IMR-90 (cell line): Measurements from ENCODE around the gene SLC25A12.

ENCODE experiments used
- POLR2A ChIP-seq: IDR thresholded peaks from 2 replicates; pipeline ENCODE4 v1.6.1; 2012; ENCODE audit warnings: mild to moderate bottlenecking, low read depth, low read length
- USF2 ChIP-seq: fragments of 150-350 bp; IDR thresholded peaks from 2 replicates; pipeline ENCODE4 v1.6.1; 2017; ENCODE audit warnings: mild to moderate bottlenecking, antibody characterized with exemption, low read length, low read depth
- TF ChIP-seq, protein P1 (sequence below): conservative IDR thresholded peaks from 2 replicates; pipeline ENCODE4 v1.5.1; 2012; ENCODE audit warnings: mild to moderate bottlenecking, low read depth, low read length, improper control_type of control experiment

- TF ChIP-seq, protein P1, sequence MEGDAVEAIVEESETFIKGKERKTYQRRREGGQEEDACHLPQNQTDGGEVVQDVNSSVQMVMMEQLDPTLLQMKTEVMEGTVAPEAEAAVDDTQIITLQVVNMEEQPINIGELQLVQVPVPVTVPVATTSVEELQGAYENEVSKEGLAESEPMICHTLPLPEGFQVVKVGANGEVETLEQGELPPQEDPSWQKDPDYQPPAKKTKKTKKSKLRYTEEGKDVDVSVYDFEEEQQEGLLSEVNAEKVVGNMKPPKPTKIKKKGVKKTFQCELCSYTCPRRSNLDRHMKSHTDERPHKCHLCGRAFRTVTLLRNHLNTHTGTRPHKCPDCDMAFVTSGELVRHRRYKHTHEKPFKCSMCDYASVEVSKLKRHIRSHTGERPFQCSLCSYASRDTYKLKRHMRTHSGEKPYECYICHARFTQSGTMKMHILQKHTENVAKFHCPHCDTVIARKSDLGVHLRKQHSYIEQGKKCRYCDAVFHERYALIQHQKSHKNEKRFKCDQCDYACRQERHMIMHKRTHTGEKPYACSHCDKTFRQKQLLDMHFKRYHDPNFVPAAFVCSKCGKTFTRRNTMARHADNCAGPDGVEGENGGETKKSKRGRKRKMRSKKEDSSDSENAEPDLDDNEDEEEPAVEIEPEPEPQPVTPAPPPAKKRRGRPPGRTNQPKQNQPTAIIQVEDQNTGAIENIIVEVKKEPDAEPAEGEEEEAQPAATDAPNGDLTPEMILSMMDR = no peak
- TF ChIP-seq POLR2A = no peak
- no peak for TF ChIP-seq USF2
Observed at GRCh38 chr2:171824086-171824485, 70.0 kb downstream of the SLC25A12 start.
